ENCODE measurements around the gene CDK14.
A peak's percentile ranks its signal among the peaks of the same experiment; 100 is the strongest.
"Not testable (repeated sequence)": the region's sequence is repeated elsewhere in the genome, so short reads cannot be mapped to it uniquely, and the experiment has no call there.

The CDK14 gene

GRCh38 chr7:90896458-90896857, 300.3 kb downstream of the CDK14 start:
- no peak for DNase-seq (ENCODE audit: low read depth)

GRCh38 chr7:90897961-90898469, 301.9 kb downstream of the CDK14 start:
- DNase-seq (ENCODE audit: low read depth): no peak

GRCh38 chr7:90900628-90901356, 304.7 kb downstream of the CDK14 start:
- DNase-seq (ENCODE audit: low read depth): no peak

- DNase-seq (ENCODE audit: low read depth): no peak
Measured at GRCh38 chr7:90903841-90904240, 307.7 kb downstream of the CDK14 start.

- no peak for DNase-seq (ENCODE audit: low read depth)
Measured at GRCh38 chr7:90910136-90910535, 314.0 kb downstream of the CDK14 start.

- DNase-seq (ENCODE audit: low read depth): no peak
Measured at GRCh38 chr7:90916319-90916718, 320.2 kb downstream of the CDK14 start.

GRCh38 chr7:90917539-90917938, 321.4 kb downstream of the CDK14 start:
- no peak for DNase-seq (ENCODE audit: low read depth)

GRCh38 chr7:90918303-90918702, 322.2 kb downstream of the CDK14 start:
- DNase-seq (ENCODE audit: low read depth): no peak

GRCh38 chr7:90919816-90920215, 323.7 kb downstream of the CDK14 start:
- DNase-seq (ENCODE audit: low read depth): no peak

GRCh38 chr7:90920336-90920735, 324.2 kb downstream of the CDK14 start:
- no peak for DNase-seq (ENCODE audit: low read depth)

- DNase-seq (ENCODE audit: low read depth): peak; percentile 14
Measured at GRCh38 chr7:90923541-90923997, 327.4 kb downstream of the CDK14 start.

GRCh38 chr7:90928700-90929424, 332.7 kb downstream of the CDK14 start:
- DNase-seq (ENCODE audit: low read depth): not testable (repeated sequence)

GRCh38 chr7:90931986-90932916, 336.1 kb downstream of the CDK14 start:
- no peak for DNase-seq (ENCODE audit: low read depth)

- no peak for DNase-seq (ENCODE audit: low read depth)
Measured at GRCh38 chr7:90933041-90933440, 336.9 kb downstream of the CDK14 start.

GRCh38 chr7:90933984-90934383, 337.9 kb downstream of the CDK14 start:
- no peak for DNase-seq (ENCODE audit: low read depth)

- DNase-seq (ENCODE audit: low read depth): no peak
Measured at GRCh38 chr7:90938371-90938770, 342.2 kb downstream of the CDK14 start.

- DNase-seq (ENCODE audit: low read depth): no peak
Measured at GRCh38 chr7:90939666-90940065, 343.5 kb downstream of the CDK14 start.

- DNase-seq (ENCODE audit: low read depth): no peak
Measured at GRCh38 chr7:90944021-90944420, 347.9 kb downstream of the CDK14 start.

- DNase-seq (ENCODE audit: low read depth): peak; percentile 44
Measured at GRCh38 chr7:90945104-90945787, 349.1 kb downstream of the CDK14 start.

- no peak for DNase-seq (ENCODE audit: low read depth)
Measured at GRCh38 chr7:90946730-90947501, 350.8 kb downstream of the CDK14 start.

GRCh38 chr7:90948085-90948484, 352.0 kb downstream of the CDK14 start:
- no peak for DNase-seq (ENCODE audit: low read depth)
